HG03135 (cell line): ENCODE results near the gene MPPED1.

Source experiments
- ATAC-seq: cut with Tn5 transposase; IDR thresholded peaks from one replicate; pipeline ENCODE4 v1.9.1; 2021; ENCODE audit warnings: mild to moderate bottlenecking, moderate library complexity; ENCODE audit not compliant: unreplicated experiment

Gene MPPED1

DNA sequence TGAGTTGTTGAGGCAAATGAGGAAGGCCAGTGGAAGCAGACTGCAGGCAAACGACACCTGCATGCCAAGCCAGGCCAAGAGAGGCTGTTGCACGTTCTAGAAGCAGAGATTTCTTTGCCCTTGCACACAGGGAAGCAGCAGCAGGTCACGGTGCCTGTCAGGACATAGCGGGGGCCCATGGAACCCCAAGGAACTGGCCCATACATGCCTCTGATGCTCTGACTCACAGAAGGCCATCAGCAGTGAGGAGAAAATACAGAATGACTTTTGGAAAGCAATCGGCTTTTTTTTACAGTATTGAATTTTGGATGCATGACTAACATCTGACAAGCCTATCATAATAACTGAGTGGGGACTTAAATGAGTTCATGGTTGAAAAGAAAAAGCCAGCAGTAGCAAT is 123.9 kb downstream of the MPPED1 start:
- ATAC-seq = no peak

DNA sequence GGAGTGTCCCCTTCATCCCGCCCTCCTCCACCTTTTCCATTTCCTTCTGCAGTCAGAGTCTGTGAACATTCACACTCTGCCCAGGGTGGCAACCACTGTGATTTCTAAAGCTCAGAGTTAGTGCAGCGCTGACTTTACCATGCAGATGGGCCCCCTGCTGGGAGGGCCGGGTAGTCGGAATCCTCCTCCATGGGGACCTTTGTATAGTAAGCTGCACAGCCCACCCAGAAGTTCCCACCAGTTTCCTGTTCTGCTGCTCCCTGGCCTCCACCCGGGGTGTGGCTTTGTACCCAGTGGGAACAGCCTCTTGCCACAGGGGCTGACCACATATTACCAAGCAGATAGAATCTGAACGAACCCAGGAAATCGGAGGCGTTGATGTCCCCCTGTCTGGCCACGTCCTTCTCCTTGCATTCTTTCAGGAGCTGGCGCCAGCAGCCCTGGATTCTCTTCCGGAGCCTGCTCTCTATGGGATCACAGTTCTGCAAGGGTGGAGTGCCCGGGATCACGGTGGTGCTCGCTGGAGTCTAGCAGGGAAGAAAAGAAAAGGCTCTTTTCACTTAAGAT is 125.3 kb downstream of the MPPED1 start:
- ATAC-seq = no peak

DNA sequence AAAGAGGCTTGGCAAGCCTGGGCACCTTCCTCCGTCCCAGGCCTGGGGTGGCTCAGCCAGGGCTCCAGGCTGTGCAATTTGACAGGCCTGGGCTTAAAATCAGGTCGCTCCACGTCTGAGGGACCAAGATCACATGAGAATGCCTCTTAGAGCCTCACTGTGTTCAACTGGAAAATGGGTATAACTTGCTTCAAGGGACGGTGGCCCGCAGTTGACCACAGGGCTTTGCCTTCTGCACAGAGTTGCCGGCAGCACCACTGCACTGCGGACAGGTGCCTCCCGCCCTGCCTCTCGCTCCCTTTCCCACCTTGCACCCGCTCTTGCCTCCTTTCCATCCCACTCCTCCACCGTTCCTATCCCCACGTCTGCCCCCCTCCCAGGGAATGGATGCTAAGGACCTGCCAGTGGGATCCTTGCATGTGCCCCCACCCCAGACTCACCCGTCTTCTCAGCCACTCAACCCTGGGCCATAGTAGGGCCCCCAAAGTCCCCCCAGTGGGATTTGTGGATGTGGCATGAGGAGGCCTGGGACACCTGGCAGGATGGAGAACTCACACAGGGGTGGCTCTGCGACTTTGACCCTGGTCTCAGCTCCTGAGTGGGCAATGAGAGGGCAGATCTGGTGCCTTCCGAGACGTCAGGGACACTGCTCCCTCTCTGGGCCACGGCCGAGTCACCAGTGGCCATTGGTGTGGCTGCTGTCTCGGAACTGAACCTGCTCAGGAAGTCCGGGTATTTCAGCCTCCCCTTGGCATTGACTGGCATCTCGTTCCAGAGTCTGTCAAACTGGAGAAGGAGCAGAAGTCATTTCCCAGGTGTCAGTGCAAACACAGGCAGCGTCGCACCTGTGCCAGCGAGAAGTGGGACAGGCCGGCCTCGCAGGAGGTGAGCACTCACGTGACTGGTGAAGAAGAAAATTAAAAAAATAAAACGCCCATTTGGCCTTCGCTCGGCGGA is 128.0 kb downstream of the MPPED1 start:
- no peak for ATAC-seq

DNA sequence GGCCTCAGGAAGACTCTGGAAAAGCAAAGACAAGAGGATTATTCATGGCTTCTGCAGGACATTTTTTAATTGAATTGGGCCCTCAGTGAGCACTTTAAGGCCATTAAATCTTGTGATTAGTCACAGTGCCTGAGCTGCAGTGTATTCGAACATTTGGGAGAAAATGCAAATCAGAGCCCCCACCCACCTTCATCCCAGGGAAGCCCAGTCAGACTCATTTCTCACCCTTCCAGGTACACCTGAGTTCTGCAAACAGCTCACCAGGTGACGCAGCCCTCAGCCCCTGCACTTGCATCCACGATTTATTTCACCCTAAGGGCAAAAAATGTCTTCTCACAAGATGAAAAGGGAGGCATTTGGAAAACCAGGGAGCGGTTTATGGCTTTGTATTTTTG is 128.7 kb downstream of the MPPED1 start:
- ATAC-seq = no peak

DNA sequence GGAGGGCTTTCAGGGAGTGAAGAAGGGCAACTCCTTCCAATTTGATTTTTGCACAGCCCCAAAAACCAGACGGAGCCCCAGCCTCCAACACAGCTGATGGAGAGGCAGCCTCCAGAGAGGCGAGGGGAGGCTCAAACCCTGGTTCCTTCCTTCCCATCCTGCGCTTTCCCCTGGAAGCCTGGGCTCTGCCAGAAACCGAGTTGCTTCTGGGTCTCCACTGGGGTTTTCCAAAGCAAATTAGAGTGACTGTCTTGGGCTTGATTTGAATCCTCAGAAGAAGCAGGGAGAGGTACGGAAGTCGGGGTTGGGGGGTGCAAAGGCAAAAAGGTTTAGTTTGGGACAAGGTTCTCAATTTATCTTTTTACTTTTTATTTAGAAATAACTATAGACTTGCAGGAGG is 129.2 kb downstream of the MPPED1 start:
- ATAC-seq = no peak

DNA sequence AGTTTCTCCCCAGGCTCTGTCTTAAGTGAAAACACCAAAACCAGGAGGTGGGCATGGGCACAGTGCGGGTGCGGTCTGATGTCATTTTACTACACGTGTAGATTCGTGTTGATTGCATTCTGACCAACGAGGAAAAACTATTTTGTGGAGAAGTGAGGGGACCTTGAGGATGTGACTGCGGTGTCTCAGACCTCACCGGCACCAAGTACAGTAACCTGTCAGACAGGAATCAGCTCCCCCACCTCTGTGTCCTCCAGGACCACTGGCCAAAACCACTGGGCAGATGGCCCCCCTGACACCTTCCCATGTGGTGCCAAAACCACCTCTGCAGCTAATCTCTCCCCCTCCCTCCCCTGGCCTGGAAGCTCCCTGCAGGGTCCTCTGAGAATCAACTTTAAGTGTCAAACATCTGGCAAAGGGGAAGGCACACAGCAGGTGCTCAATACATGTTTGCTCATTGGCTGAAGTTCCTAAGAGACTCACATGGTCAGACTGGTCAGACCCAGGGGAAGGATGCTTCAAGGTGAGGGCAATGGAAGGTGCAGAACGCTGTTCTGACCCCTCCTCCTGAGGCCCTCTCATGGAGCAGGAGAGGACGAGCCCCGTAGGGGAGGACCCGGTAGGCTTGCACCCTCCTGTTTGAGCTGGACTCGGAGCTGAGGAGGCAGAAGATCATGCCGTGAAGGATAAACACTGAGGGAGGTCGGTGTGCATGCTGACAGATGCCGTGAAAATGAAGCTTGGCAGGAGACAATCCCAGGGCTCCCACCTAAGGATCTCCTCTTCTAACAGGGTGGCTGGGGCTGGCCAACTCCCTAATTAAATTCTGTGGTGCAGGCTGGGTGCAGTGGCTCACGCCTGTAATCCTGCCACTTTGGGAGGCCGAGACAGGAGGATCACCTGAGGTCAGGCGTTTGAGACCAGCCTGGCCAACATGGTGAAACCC is 129.9 kb downstream of the MPPED1 start:
- ATAC-seq = no peak

DNA sequence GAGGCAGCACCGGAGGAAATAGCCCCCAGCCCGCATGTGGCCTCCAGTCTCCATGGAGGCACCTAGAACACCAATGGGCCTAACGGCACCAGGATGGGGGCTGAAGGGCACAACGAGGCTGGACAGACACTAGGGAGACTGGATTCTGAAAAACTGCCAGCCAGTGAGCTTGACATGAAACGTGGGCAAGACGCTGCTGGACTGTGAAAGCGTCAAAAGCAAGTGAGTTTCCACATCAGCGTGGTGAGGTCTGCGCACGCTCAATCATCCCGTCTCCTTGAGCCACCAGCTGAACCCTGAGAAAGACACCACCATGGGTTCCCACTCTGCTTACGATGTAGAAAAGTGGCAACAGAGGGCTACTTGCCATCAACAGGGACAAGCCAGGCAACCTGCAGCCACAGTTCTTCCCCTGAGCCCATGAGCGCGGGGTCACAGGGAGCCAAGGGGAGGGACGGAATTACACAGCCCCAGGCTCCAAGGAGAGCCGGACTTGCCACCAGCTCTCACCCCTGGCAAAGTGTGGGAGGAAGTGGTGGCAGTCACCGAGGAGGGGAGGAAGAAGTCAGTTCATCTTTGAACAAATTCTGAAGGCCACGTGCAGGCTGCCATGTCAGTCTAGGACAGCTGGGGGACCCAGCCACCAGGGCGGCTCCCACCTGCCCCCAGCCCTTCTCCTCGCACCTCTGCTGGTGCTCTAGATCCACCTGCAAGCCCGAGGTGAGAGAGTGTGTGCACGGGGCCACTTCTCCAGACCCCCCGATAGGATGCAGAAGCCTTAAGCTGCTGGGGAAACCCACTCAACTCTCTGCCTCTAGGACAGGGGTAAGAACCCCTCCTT is 131.1 kb downstream of the MPPED1 start:
- no peak for ATAC-seq

DNA sequence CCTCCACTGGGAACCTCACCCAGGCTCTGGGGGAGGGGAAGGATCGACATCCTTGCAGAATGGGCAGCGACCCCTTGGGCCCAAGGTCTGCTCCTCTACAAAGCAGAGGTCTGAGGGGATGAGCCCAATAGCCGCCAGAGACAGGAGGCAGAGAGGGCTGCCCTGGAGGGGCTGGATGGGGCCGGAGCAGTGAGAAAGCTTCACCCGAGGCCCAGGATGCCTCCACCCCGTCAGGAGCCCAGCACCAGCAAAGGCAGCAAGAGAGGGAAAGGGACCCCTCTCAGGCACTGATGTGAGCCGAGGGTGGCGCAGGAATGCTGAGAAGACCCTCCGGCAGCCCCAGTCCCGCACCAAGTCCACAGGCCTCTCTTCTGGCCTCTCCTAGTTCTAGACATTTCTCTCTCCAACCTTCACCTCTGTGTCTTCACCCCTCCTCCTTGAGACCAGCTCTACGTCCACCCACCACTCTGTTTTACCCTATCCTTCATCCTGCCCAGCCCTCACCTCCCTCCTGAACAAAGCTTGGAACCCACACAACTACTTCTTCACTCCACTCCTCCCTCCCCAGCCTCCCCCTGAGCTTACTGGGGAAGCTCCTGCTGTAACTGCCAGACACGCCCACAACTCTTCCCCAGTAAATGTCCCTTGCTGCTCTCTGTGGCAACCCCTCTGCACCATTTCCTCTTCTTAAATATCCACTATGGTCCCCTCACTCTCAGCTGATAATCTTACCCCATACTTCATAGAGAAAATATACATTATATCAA is 131.9 kb downstream of the MPPED1 start:
- ATAC-seq = no peak

DNA sequence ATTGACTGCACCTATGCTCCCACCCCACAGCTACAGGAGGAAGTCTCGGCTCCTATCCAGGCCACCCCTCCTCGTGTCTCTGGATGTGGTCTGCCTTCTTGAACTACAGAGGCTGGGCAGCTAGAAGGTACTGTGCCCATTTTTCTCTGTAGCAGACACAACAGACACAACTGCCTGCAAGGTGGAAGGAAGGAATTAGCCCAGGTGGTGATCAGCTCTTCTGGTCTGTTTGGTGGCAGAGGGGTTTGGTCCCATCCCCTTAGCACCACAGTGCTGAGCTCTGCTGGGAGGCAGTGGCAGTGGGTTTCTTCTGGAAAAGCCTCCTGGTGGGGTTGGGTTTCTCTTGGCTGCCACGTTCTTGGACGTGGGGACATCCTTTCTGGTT is 132.5 kb downstream of the MPPED1 start:
- no peak for ATAC-seq

DNA sequence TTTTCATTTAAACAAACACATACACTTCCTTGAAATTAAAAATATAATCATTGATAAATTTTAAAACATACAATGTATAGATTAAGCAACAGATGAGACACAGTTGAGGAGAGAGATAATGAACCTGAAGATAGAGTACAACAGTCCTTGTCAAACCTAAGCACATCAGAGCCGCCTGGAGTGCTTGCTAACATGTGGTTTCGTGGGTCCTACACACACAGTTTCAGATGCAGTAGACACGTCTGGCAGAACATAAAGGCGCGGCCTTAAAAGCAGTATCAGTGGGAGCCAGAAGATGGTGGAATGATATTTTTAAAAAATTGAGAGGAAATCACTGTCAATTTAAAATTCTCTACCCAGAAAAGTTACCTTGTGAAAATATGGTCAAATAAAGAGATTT is 134.4 kb downstream of the MPPED1 start:
- ATAC-seq = no peak

DNA sequence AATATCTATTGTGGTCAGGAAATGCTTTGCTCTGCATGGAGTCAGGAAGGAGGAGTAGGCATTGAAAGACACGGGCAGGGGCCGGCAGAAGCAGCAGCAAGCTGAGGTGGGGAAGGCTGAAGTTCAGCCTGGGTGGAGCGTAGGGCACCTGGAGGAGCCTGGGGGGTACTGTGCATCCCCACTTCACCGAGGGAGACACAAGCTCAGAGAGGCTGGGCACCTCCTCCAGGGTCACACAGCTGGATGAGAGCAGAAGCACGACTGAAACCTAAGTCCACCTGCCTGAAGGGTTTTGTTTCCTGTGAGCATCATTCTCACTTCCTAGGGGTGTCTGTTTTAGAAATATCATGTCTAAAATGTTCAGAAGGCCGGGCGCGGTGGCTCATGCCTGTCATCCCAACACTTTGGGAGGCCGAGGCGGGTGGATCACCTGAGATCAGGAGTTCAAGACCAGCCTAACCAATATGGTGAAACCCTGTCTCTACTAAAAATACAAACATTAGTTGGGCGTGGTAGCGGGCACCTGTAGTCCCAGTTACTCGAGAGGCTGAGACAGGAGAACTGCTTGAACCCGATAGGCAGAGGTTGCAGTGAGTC is 138.3 kb downstream of the MPPED1 start:
- no peak for ATAC-seq

DNA sequence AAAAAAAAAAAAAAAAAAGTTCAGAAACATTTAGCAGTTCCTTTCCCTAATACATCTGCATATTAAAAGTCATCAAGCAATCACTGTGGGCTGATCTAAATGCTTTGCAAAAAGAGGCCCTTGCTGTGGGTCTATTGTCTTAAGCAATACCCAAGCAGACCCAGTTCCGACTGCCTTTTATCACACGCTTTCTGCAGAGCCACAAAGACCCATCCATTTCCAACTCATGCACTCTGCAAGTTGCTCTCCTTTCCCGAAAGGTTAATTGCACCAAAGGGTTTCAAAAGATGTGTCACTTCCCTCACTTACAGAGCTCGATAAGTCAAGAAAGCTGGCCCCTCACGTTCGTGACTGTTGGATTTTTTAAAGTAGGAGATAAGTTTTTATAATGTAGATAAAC is 138.9 kb downstream of the MPPED1 start:
- no peak for ATAC-seq

DNA sequence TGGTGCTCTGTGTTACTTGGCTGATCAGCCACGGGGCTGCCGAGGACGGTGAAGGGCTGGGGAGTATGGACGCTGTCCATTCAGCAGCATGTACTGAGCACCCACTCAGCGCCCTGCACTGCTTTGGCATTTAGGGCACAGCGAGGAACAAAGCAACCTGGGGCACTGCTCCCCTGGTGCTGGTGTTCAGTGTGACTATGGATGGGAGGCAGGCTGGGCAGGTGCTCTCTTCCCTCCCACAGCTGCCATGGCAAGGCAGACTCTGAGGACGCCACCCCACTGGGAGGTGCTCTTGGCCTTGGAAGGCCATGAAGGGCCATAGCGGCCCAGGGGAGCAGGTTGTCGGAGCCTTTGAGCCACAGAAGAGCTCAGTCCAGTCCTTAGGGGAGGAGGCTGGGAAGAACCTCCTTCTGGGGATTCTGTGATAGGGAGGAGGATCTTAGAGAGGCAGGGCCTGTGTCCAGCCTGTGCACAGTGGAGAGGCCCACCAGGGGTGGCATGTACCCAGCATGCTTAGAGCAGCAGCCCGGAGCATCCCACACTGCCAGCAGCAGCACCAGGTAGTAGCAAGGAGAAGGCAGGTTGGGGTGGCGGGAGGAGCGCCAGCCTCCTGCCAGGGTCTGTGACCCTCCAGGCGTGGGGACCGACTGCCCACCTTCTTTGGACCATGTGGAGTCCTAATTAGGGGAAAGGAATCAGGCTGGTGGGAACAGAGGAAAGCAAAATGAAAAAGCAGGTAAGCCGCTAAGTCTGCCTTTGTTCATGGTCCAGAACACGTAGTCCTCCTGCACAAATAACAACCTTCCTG is 141.8 kb downstream of the MPPED1 start:
- no peak for ATAC-seq

DNA sequence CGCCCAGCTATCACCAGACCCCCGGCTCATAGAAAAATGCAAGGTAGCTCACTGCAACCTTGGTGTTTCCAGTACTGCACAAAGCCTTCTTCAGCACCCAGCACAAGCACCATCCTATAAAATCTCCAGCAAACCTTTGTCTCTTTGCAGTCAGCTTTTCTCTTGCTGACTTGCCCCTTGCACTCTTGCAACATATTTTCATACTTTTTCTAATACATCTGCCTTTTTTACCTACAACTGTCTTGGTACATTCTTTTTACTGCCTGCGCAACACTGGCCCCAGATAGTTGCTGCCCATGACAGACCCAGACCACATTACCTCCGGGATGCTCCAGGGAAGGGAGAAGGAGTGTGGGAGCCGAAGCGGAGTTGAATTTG is 142.4 kb downstream of the MPPED1 start:
- ATAC-seq = no peak

DNA sequence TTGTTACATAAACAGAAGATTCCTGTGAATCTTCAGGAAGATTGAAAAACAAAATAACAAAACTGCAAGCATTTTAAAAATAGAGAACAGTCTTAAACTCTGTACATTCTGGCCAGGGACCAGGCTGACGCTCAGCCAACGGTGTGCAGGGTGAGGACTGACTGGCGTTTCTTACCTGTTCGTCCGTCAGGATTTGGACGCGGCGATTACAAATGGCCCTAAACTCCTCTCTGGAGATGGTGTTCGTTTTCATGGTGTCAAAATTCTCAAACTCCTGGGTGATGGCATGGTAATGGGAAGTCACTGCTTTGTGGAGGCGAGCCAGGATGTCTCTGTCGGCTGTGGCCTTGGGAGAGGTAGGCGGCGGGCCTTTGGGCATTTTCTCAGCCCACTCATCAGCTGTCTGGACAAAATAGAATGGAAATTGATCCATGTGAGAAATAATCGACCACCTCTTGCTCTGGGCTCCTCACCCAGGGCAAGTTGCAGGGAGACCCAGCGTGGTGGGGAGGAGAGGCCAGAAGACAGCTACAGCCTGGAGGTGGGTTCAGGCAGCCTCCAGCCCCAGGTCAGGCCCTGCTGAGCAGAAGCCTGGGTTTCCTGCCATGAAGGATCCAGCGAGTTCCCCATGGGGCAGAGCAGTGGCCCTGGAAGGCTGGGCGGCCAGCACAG is 143.0 kb downstream of the MPPED1 start:
- ATAC-seq = no peak

DNA sequence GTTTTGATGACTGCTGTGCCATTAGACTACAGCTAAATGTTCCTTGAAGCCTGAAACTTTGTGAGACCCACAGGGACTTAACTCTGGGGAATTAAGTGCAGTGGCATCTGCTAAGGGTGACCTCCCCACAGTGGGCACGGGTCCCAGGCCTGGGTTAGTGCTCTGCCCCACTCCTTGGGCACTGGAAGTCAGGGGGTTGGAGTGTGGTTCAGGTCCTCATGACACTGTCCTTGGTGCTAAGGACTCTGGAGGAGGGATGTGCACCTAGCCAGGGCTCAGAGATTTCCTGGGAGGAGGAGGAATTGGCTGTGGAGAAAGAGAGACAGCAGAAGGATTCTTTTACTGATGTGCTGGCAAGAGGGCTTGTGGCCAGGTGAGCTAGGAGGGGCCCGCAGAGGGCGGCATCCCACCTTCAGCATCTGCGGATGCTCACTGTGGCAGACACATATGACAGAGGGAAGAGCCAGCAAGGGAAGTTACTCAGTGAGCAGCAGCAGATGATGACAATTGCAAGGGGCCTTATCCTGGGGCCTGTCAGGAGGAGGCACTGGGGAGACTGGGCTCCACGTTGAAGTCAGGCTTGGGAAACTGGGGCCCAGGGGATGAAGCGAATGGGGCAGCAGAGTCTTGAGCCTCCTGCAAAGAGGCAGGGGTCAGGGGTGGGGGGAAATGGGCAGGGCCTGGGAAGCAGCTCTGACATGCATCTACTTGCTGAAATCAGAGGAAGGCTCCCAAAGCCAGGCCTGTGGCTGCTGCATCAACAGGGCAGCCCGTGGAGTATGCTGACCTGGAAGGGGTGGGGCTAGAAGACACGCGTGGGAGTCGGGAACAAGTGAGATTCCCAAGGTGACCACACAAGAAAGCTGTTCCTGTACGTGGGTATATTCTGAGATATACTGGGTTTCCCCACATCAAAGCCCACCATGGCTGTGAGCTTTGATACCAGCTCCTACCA is 144.0 kb downstream of the MPPED1 start:
- no peak for ATAC-seq
